ENCODE results near the gene HIPK2. TPM values are rescaled to one million over a fixed set of nuclear protein-coding genes. Genes with fewer than 3 reads are reported as not detected.

Gene HIPK2
- total RNA-seq, 4 donors from 2014 or later = 20.9 to 40.9 (median 26.7) TPM

GRCh38 chr7:139714163-139714901 lies 63.5 kb downstream of the HIPK2 start:
- intact Hi-C loops (cut with DNase I) = no loop called here
- Histone ChIP-seq H3K27ac (replicated peaks in 1 of 4) (peak overlapping the region in 2 of 4 donors; percentile 28 to 51), H3K27me3 (no peaks in the 10 kb centered on the region), H3K4me3 (no peak overlapping the region), H3K4me1 (peaks cover 19 to 34% (median 28%) of the 10 kb centered on the region in 4 donors), H3K9me3 (no peaks in the 10 kb centered on the region), H3K36me3 (peaks cover 16 to 48% (median 37%) of the 10 kb centered on the region in 4 donors)
- 87% methylated on average over 23 of the region's 23 CpGs for WGBS
- DNase-seq (ENCODE audit: extremely low spot score) = no peak
- peak in 1 of 2 donors; percentile 7 for TF ChIP-seq POLR2AphosphoS5 (IDR thresholded peaks at IDR 0.05)
- TF ChIP-seq CTCF (IDR thresholded peaks at IDR 0.05) = no peak

GRCh38 chr7:139713526-139714162 lies 64.2 kb downstream of the HIPK2 start:
- H3K4me1 ChIP-seq = peaks cover 20 to 37% (median 31%) of the 10 kb centered on the region in 4 donors

GRCh38 chr7:139713061-139713460 lies 64.7 kb downstream of the HIPK2 start:
- H3K27ac ChIP-seq (replicated peaks in 1 of 4) = no peak overlapping the region
- no peak for TF ChIP-seq POLR2AphosphoS5 (IDR thresholded peaks at IDR 0.05)
- TF ChIP-seq POLR2A (IDR thresholded peaks at IDR 0.05; ENCODE audit: low read depth) = no peak
- no peak for TF ChIP-seq EP300 (IDR thresholded peaks at IDR 0.05)
- TF ChIP-seq CTCF (IDR thresholded peaks at IDR 0.05) = no peak
- 88% methylated on average over 9 of the region's 9 CpGs for WGBS
- H3K27me3 ChIP-seq = no peaks in the 10 kb centered on the region
- peaks cover 16 to 52% (median 37%) of the 10 kb centered on the region in 4 donors for H3K36me3 ChIP-seq
- H3K9me3 ChIP-seq = no peaks in the 10 kb centered on the region
- no peak for DNase-seq (ENCODE audit: extremely low spot score)
- no peak overlapping the region for H3K4me3 ChIP-seq
- intact Hi-C loops (cut with DNase I) = no loop called here
- H3K4me1 ChIP-seq = peaks cover 26 to 41% (median 31%) of the 10 kb centered on the region in 4 donors

More at GRCh38 chr7:139713526-139714162, 64.2 kb downstream of the HIPK2 start:
- TF ChIP-seq EP300 (IDR thresholded peaks at IDR 0.05) = no peak
- no peak for TF ChIP-seq POLR2A (IDR thresholded peaks at IDR 0.05; ENCODE audit: low read depth)
- no peak for TF ChIP-seq CTCF (IDR thresholded peaks at IDR 0.05)
- TF ChIP-seq POLR2AphosphoS5 (IDR thresholded peaks at IDR 0.05) = no peak
- intact Hi-C loops (cut with DNase I) = no loop called here
- Histone ChIP-seq H3K9me3 (no peaks in the 10 kb centered on the region), H3K4me3 (no peak overlapping the region), H3K36me3 (peaks cover 16 to 49% (median 37%) of the 10 kb centered on the region in 4 donors), H3K27me3 (no peaks in the 10 kb centered on the region), H3K27ac (replicated peaks in 1 of 4) (peak overlapping the region in 2 of 4 donors; percentile 28 to 51)
- 97% methylated on average over 15 of the region's 15 CpGs for WGBS
- DNase-seq (ENCODE audit: extremely low spot score) = no peak

GRCh38 chr7:139711991-139712743 lies 65.6 kb downstream of the HIPK2 start:
- 80% methylated on average over 10 of the region's 11 CpGs for WGBS
- Histone ChIP-seq H3K4me1 (peaks cover 27 to 46% (median 31%) of the 10 kb centered on the region in 4 donors), H3K27ac (replicated peaks in 1 of 4) (no peak overlapping the region), H3K4me3 (no peak overlapping the region), H3K27me3 (no peaks in the 10 kb centered on the region), H3K9me3 (no peaks in the 10 kb centered on the region), H3K36me3 (peaks cover 16 to 60% (median 43%) of the 10 kb centered on the region in 4 donors)
- intact Hi-C loops (cut with DNase I) = no loop called here
- DNase-seq (ENCODE audit: extremely low spot score) = no peak
- TF ChIP-seq EP300 (IDR thresholded peaks at IDR 0.05) (no peak), CTCF (IDR thresholded peaks at IDR 0.05) (no peak), POLR2AphosphoS5 (IDR thresholded peaks at IDR 0.05) (no peak), POLR2A (IDR thresholded peaks at IDR 0.05; ENCODE audit: low read depth) (no peak)
